CD4-positive, alpha-beta memory T cell (primary cell): Measurements from ENCODE around the gene MITF. TPM values are rescaled to one million over a fixed set of nuclear protein-coding genes. Genes with fewer than 3 reads are reported as not detected.

ENCODE experiments used
- CTCF ChIA-PET: fragments of 350-600 bp; sonication (Branson Sonifier 250); formaldehyde crosslinking; loops from one replicate; lab custom pipeline; 2021; ENCODE audit warnings: inconsistent platforms; ENCODE audit not compliant: partially characterized antibody; lab: Charles Lee
- POLR2A ChIA-PET: fragments of 350-600 bp; sonication (Branson Sonifier 250); formaldehyde crosslinking; loops from one replicate; lab custom pipeline; 2021; ENCODE audit not compliant: partially characterized antibody; lab: Charles Lee
- DNase-seq, 5 donors: peaks; one replicate each; pipeline versions ENCODE4 v3.0.0 to v3.0.0-alpha.2; 2020 to 2022; ENCODE audit warnings: mixed read lengths in 1 of 5
- H3K27ac ChIP-seq: one replicate; pipeline ENCODE4 v1.7.0; 2013; ENCODE audit warnings: low read depth, low read length
- H3K27me3 ChIP-seq: 2 replicates; pipeline ENCODE4 v1.7.0; 2013; ENCODE audit warnings: mild to moderate bottlenecking, low read length, moderate library complexity; ENCODE audit not compliant: insufficient read depth
- H3K36me3 ChIP-seq: 2 replicates; pipeline ENCODE4 v1.7.0; 2013; ENCODE audit warnings: mild to moderate bottlenecking, low read length, moderate library complexity; ENCODE audit not compliant: insufficient read depth
- H3K4me1 ChIP-seq: 2 replicates; pipeline ENCODE4 v1.7.0; 2013; ENCODE audit warnings: mild to moderate bottlenecking, low read length, moderate library complexity; ENCODE audit not compliant: insufficient read depth
- H3K4me3 ChIP-seq, 2 donors: one replicate each; pipeline ENCODE4 v1.7.0; 2013; ENCODE audit warnings: low read length in 2 of 2, mild to moderate bottlenecking in 1 of 2
- H3K9me3 ChIP-seq, 2 donors: one replicate each; pipeline ENCODE4 v1.7.0; 2013; ENCODE audit warnings: low read length in 2 of 2, control low read depth in 1 of 2; ENCODE audit not compliant: control insufficient read depth in 1 of 2
- H3K27ac Mint-ChIP-seq, 7 donors: one replicate each; pipeline ENCODE4 v1.8.0; 2020 to 2021; ENCODE audit warnings: mixed read lengths in 7 of 7, mild to moderate bottlenecking in 6 of 7, inconsistent platforms in 3 of 7, moderate library complexity in 3 of 7
- H3K27me3 Mint-ChIP-seq, 2 donors: one replicate each; pipeline ENCODE4 v1.8.0; 2020 to 2021; ENCODE audit warnings: mixed read lengths in 2 of 2
- H3K36me3 Mint-ChIP-seq, 2 donors: one replicate each; pipeline ENCODE4 v1.8.0; 2020 to 2021; ENCODE audit warnings: mixed read lengths in 2 of 2, inconsistent platforms in 1 of 2, mild to moderate bottlenecking in 1 of 2
- H3K4me1 Mint-ChIP-seq, 4 donors: one replicate each; pipeline ENCODE4 v1.8.0; 2020 to 2021; ENCODE audit warnings: mixed read lengths in 4 of 4, mild to moderate bottlenecking in 1 of 4
- H3K4me3 Mint-ChIP-seq, 8 donors: one replicate each; pipeline ENCODE4 v1.8.0; 2020 to 2021; ENCODE audit warnings: mixed read lengths in 8 of 8, mild to moderate bottlenecking in 7 of 8, moderate library complexity in 6 of 8, inconsistent platforms in 3 of 8
- H3K9me3 Mint-ChIP-seq, 8 donors: one replicate each; pipeline ENCODE4 v1.8.0; 2020 to 2021; ENCODE audit warnings: mixed read lengths in 8 of 8, mild to moderate bottlenecking in 5 of 8, inconsistent platforms in 3 of 8, moderate library complexity in 1 of 8
- intact Hi-C: fragments of 100-400 bp; cut with micrococcal nuclease; formaldehyde crosslinking; loops from one replicate; pipeline ENCODE4 v1.15.1; 2023
- polyA plus RNA-seq, 2 donors: library from polyadenylated mRNA; unstranded; fragments of 300-500 nt; fragmentation: Illumina TruSeq; gene quantifications; one replicate each; pipeline ENCODE4 v1.2.3, GENCODE V29; 2021
- total RNA-seq, 2 experiments: library from RNA; stranded (reverse); gene quantifications; one replicate each; pipeline ENCODE4 v1.2.3, GENCODE V29; 2021

MITF gene
- total and polyA plus RNA-seq, 4 experiments from 2014 or later, result 0.80 to 1.5 TPM; not detected in 2

- POLR2A ChIA-PET, result no interaction called here
- no peak for DNase-seq
Observed at GRCh38 chr3:69853027-69853426, 113.8 kb downstream of the MITF start.

GRCh38 chr3:69855436-69856162 lies 116.3 kb downstream of the MITF start:
- no peak overlapping the region for H3K27ac ChIP-seq
- intact Hi-C loops, result no loop called here
- H3K27me3 Mint-ChIP-seq, result no peaks in the 10 kb centered on the region
- H3K4me3 ChIP-seq, result no peak overlapping the region
- no peak for DNase-seq
- H3K9me3 Mint-ChIP-seq, result peaks cover 0 to 2% (median 0%) of the 10 kb centered on the region in 8 donors
- H3K27me3 ChIP-seq, result no peaks in the 10 kb centered on the region
- H3K4me1 ChIP-seq, result no peaks in the 10 kb centered on the region
- H3K4me1 Mint-ChIP-seq, result no peaks in the 10 kb centered on the region
- no peak overlapping the region for H3K27ac Mint-ChIP-seq
- no peaks in the 10 kb centered on the region for H3K36me3 ChIP-seq
- POLR2A ChIA-PET, result interaction anchor here (0.6 kb wide), 1 partner anchor 97 kb away, joined by 3 read pairs; no protein-coding TSS in a partner anchor
- no peak overlapping the region for H3K4me3 Mint-ChIP-seq
- H3K9me3 ChIP-seq, result no peaks in the 10 kb centered on the region
- CTCF ChIA-PET, result no interaction called here
- no peaks in the 10 kb centered on the region for H3K36me3 Mint-ChIP-seq

More at GRCh38 chr3:69853027-69853426, 113.8 kb downstream of the MITF start:
- no peaks in the 10 kb centered on the region for H3K27me3 Mint-ChIP-seq
- CTCF ChIA-PET, result no interaction called here
- Histone ChIP-seq H3K4me1 (no peaks in the 10 kb centered on the region), H3K9me3 (no peaks in the 10 kb centered on the region), H3K27ac (no peak overlapping the region), H3K27me3 (no peaks in the 10 kb centered on the region), H3K36me3 (no peaks in the 10 kb centered on the region), H3K4me3 (no peak overlapping the region)
- no peaks in the 10 kb centered on the region for H3K36me3 Mint-ChIP-seq
- H3K9me3 Mint-ChIP-seq, result peaks cover 0 to 2% (median under 1%) of the 10 kb centered on the region in 8 donors
- no peak overlapping the region for H3K27ac Mint-ChIP-seq
- intact Hi-C loops, result no loop called here
- no peak overlapping the region for H3K4me3 Mint-ChIP-seq
- H3K4me1 Mint-ChIP-seq, result no peaks in the 10 kb centered on the region

- H3K4me1 ChIP-seq, result no peaks in the 10 kb centered on the region
- no peaks in the 10 kb centered on the region for H3K36me3 ChIP-seq
- CTCF ChIA-PET, result no interaction called here
- no peak overlapping the region for H3K4me3 ChIP-seq
- Mint-ChIP-seq H3K4me1 (no peaks in the 10 kb centered on the region), H3K4me3 (no peak overlapping the region), H3K9me3 (peaks cover 0 to 4% (median 0%) of the 10 kb centered on the region in 8 donors), H3K27ac (no peak overlapping the region), H3K36me3 (no peaks in the 10 kb centered on the region), H3K27me3 (no peaks in the 10 kb centered on the region)
- intact Hi-C loops, result no loop called here
- no peak for DNase-seq
- H3K27ac ChIP-seq, result no peak overlapping the region
- H3K27me3 ChIP-seq, result no peaks in the 10 kb centered on the region
- POLR2A ChIA-PET, result no interaction called here
- H3K9me3 ChIP-seq, result no peaks in the 10 kb centered on the region
Observed at GRCh38 chr3:69856965-69857705, 117.9 kb downstream of the MITF start.

DNA sequence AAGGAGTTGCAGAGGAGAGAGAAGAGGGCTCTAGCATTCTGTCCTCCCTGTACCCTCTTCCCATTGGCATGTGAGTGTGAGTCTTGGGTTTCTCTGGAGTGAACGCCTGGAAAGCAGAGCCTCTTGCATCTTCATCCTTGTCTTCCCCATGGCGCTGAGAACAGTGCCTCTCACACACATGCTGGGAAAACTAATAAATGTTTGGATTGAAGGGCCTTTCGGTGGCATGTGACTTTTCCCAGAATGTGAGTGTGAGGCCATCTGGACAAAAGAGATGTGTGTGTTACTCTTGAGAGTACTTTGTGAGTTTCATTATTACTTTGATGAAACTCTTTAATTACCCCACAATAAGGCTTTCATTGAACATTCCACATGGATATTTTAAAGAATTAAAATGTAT lies 122.3 kb downstream of the MITF start:
- Histone ChIP-seq H3K4me1 (no peaks in the 10 kb centered on the region), H3K4me3 (no peak overlapping the region), H3K9me3 (no peaks in the 10 kb centered on the region), H3K27me3 (no peaks in the 10 kb centered on the region), H3K36me3 (no peaks in the 10 kb centered on the region), H3K27ac (no peak overlapping the region)
- intact Hi-C loops, result no loop called here
- H3K9me3 Mint-ChIP-seq, result peaks cover 0 to 4% (median 0%) of the 10 kb centered on the region in 8 donors
- POLR2A ChIA-PET, result no interaction called here
- DNase-seq, result no peak
- no peaks in the 10 kb centered on the region for H3K36me3 Mint-ChIP-seq
- no peak overlapping the region for H3K27ac Mint-ChIP-seq
- H3K4me1 Mint-ChIP-seq, result no peaks in the 10 kb centered on the region
- H3K4me3 Mint-ChIP-seq, result no peak overlapping the region
- CTCF ChIA-PET, result no interaction called here
- no peaks in the 10 kb centered on the region for H3K27me3 Mint-ChIP-seq

DNA sequence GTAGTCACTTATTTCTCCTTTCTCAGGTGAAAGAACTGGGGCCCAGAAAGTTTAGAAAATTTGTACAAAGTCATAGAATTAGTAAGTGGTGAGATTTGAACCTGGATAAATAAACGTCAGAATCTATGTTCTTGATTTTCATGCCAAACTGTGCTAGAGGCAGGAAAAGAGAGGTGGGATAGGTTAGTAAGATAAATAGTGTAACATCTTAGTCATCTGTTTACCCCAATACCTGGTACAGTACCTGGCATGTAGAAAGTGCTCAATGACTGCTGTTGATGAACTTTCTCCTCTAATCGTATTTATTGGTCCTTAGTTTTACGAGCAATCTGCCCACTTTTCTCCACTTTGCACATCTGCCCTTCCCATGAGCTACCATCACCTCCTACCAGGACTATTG lies 124.9 kb downstream of the MITF start:
- no peaks in the 10 kb centered on the region for H3K36me3 Mint-ChIP-seq
- H3K27me3 Mint-ChIP-seq, result no peaks in the 10 kb centered on the region
- no peak overlapping the region for H3K27ac Mint-ChIP-seq
- intact Hi-C loops, result no loop called here
- no peak overlapping the region for H3K4me3 Mint-ChIP-seq
- no peaks in the 10 kb centered on the region for H3K4me1 Mint-ChIP-seq
- no peaks in the 10 kb centered on the region for H3K9me3 ChIP-seq
- H3K27me3 ChIP-seq, result no peaks in the 10 kb centered on the region
- H3K9me3 Mint-ChIP-seq, result peaks cover 0 to 4% (median 0%) of the 10 kb centered on the region in 8 donors
- H3K4me3 ChIP-seq, result no peak overlapping the region
- no peaks in the 10 kb centered on the region for H3K36me3 ChIP-seq
- H3K27ac ChIP-seq, result no peak overlapping the region
- ChIA-PET POLR2A (no interaction called here), CTCF (interaction anchor here (1.0 kb wide), 1 partner anchor 10 kb away, joined by 3 read pairs; no protein-coding TSS in a partner anchor)
- no peak for DNase-seq
- no peaks in the 10 kb centered on the region for H3K4me1 ChIP-seq

DNA sequence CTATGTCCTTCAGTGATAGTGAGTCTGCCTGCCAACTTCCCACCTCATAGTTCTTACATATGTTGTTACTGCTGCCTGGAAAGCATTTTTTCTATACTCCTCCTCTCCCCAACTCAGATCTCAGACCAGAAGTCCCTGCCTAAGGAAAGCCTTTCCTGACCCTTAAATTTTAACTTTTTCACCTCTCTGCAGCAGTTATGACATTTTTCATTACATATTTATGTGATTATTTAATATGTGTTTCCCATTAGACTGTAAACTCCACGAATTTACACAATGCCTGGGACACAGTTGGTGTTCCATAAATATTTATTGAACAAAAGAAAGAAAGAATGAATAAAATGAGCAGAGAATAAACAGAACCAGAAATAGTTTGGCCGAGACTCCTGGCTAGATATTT lies 125.5 kb downstream of the MITF start:
- H3K27me3 Mint-ChIP-seq, result no peaks in the 10 kb centered on the region
- peaks cover 0 to 4% (median 0%) of the 10 kb centered on the region in 8 donors for H3K9me3 Mint-ChIP-seq
- H3K27ac Mint-ChIP-seq, result no peak overlapping the region
- H3K4me1 Mint-ChIP-seq, result no peaks in the 10 kb centered on the region
- intact Hi-C loops, result no loop called here
- ChIA-PET CTCF (interaction anchor here (1.0 kb wide), 1 partner anchor 9 kb away, joined by 3 read pairs; no protein-coding TSS in a partner anchor), POLR2A (no interaction called here)
- DNase-seq, result no peak
- Histone ChIP-seq H3K27ac (no peak overlapping the region), H3K4me1 (no peaks in the 10 kb centered on the region), H3K27me3 (no peaks in the 10 kb centered on the region), H3K36me3 (no peaks in the 10 kb centered on the region), H3K9me3 (no peaks in the 10 kb centered on the region), H3K4me3 (no peak overlapping the region)
- H3K36me3 Mint-ChIP-seq, result no peaks in the 10 kb centered on the region
- H3K4me3 Mint-ChIP-seq, result no peak overlapping the region

- Histone ChIP-seq H3K27ac (no peak overlapping the region), H3K4me1 (no peaks in the 10 kb centered on the region), H3K9me3 (no peaks in the 10 kb centered on the region), H3K27me3 (no peaks in the 10 kb centered on the region), H3K4me3 (no peak overlapping the region), H3K36me3 (no peaks in the 10 kb centered on the region)
- Mint-ChIP-seq H3K4me1 (no peaks in the 10 kb centered on the region), H3K36me3 (no peaks in the 10 kb centered on the region), H3K4me3 (no peak overlapping the region), H3K27ac (no peak overlapping the region), H3K9me3 (peaks cover 0 to 4% (median 0%) of the 10 kb centered on the region in 8 donors), H3K27me3 (no peaks in the 10 kb centered on the region)
- POLR2A ChIA-PET, result no interaction called here
- peak in 1 of 5 donors; percentile 19 for DNase-seq
- CTCF ChIA-PET, result no interaction called here
- intact Hi-C loops, result no loop called here
Observed at GRCh38 chr3:69865925-69866679, 126.8 kb downstream of the MITF start.
